ENCODE measurements around the gene ASPSCR1.

- TF ChIP-seq, protein P1, sequence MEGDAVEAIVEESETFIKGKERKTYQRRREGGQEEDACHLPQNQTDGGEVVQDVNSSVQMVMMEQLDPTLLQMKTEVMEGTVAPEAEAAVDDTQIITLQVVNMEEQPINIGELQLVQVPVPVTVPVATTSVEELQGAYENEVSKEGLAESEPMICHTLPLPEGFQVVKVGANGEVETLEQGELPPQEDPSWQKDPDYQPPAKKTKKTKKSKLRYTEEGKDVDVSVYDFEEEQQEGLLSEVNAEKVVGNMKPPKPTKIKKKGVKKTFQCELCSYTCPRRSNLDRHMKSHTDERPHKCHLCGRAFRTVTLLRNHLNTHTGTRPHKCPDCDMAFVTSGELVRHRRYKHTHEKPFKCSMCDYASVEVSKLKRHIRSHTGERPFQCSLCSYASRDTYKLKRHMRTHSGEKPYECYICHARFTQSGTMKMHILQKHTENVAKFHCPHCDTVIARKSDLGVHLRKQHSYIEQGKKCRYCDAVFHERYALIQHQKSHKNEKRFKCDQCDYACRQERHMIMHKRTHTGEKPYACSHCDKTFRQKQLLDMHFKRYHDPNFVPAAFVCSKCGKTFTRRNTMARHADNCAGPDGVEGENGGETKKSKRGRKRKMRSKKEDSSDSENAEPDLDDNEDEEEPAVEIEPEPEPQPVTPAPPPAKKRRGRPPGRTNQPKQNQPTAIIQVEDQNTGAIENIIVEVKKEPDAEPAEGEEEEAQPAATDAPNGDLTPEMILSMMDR (IDR thresholded peaks at IDR 0.05 in 2 of 3, conservative IDR thresholded peaks at IDR 0.05 in 1 of 3; ENCODE audit: borderline replicate concordance in 1 of 3, insufficient read depth in 1 of 3, low read depth in 2 of 3, low read length in 2 of 3) = no peak
- TF ChIP-seq POLR2AphosphoS5 (IDR thresholded peaks at IDR 0.05; ENCODE audit: low read depth, low read length) (no peak), YY1 (IDR thresholded peaks at IDR 0.05; ENCODE audit: extremely low read depth, insufficient replicate concordance, low read depth, low read length) (no peak)
Measured at GRCh38 chr17:82013772-82014321, 36.4 kb downstream of the ASPSCR1 start.

All from HCT116 (cell line).